Measurements from ENCODE around the gene SUMF2. TPM values are rescaled to one million over a fixed set of nuclear protein-coding genes. Genes with fewer than 3 reads are reported as not detected.
"Not testable (repeated sequence)": the region's sequence is repeated elsewhere in the genome, so short reads cannot be mapped to it uniquely, and the experiment has no call there.

SUMF2 gene
- 215 TPM for polyA plus RNA-seq
- long read RNA-seq, donor 1, transcript SUMF2-208 (9 exons, 2,052 nt): major isoform, 21 of 33 reads
- long read RNA-seq, donor 1, transcript SUMF2-216 (3 exons, 1,195 nt): minor isoform, 5 of 33 reads
- long read RNA-seq, donor 1, partial matches to known transcripts: 0 of 33 reads
- long read RNA-seq, donor 1, other reads (novel, unspliced or antisense): 0 of 33 reads
- long read RNA-seq, donor 2, transcript SUMF2-218 (5 exons, 568 nt): minor isoform, 9 of 86 reads
- long read RNA-seq, donor 2, transcript SUMF2-216 (3 exons, 1,195 nt): minor isoform, 7 of 86 reads
- long read RNA-seq, donor 2, transcript SUMF2-208 (9 exons, 2,052 nt): major isoform, 53 of 86 reads
- long read RNA-seq, donor 2, partial matches to known transcripts: 0 of 86 reads
- long read RNA-seq, donor 2, other reads (novel, unspliced or antisense): 6 of 86 reads
- long read RNA-seq, donor 3, transcript SUMF2-208 (9 exons, 2,052 nt): major isoform, 70 of 95 reads
- long read RNA-seq, donor 3, transcript SUMF2-218 (5 exons, 568 nt): minor isoform, 6 of 95 reads
- long read RNA-seq, donor 3, transcript SUMF2-216 (3 exons, 1,195 nt): minor isoform, 9 of 95 reads
- long read RNA-seq, donor 3, partial matches to known transcripts: 0 of 95 reads
- long read RNA-seq, donor 3, other reads (novel, unspliced or antisense): 0 of 95 reads
- long read RNA-seq, donor 4, transcript SUMF2-208 (9 exons, 2,052 nt): major isoform, 9 of 15 reads
- long read RNA-seq, donor 4, partial matches to known transcripts: 0 of 15 reads
- long read RNA-seq, donor 4, other reads (novel, unspliced or antisense): 0 of 15 reads
- long read RNA-seq, donor 5, transcript SUMF2-208 (9 exons, 2,052 nt): major isoform, 15 of 150 reads
- long read RNA-seq, donor 5, partial matches to known transcripts: 128 of 150 reads
- long read RNA-seq, donor 5, other reads (novel, unspliced or antisense): 0 of 150 reads
- long read RNA-seq, donor 6, transcript SUMF2-218 (5 exons, 568 nt): minor isoform, 7 of 57 reads
- long read RNA-seq, donor 6, transcript SUMF2-216 (3 exons, 1,195 nt): minor isoform, 8 of 57 reads
- long read RNA-seq, donor 6, transcript SUMF2-208 (9 exons, 2,052 nt): major isoform, 32 of 57 reads
- long read RNA-seq, donor 6, partial matches to known transcripts: 0 of 57 reads
- long read RNA-seq, donor 6, other reads (novel, unspliced or antisense): 0 of 57 reads
- long read RNA-seq, donor 7, transcript SUMF2-208 (9 exons, 2,052 nt): major isoform, 9 of 17 reads
- long read RNA-seq, donor 7, partial matches to known transcripts: 0 of 17 reads
- long read RNA-seq, donor 7, other reads (novel, unspliced or antisense): 0 of 17 reads
- long read RNA-seq, donor 8, transcript SUMF2-216 (3 exons, 1,195 nt): minor isoform, 13 of 100 reads
- long read RNA-seq, donor 8, transcript SUMF2-208 (9 exons, 2,052 nt): major isoform, 51 of 100 reads
- long read RNA-seq, donor 8, transcript SUMF2-218 (5 exons, 568 nt): minor isoform, 7 of 100 reads
- long read RNA-seq, donor 8, partial matches to known transcripts: 5 of 100 reads
- long read RNA-seq, donor 8, other reads (novel, unspliced or antisense): 15 of 100 reads
- long read RNA-seq, donor 9, transcript SUMF2-208 (9 exons, 2,052 nt): major isoform, 28 of 148 reads
- long read RNA-seq, donor 9, transcript SUMF2-216 (3 exons, 1,195 nt): minor isoform, 5 of 148 reads
- long read RNA-seq, donor 9, partial matches to known transcripts: 101 of 148 reads
- long read RNA-seq, donor 9, other reads (novel, unspliced or antisense): 5 of 148 reads
- long read RNA-seq, donor 10, transcript SUMF2-208 (9 exons, 2,052 nt): major isoform, 35 of 1,510 reads
- long read RNA-seq, donor 10, transcript SUMF2-216 (3 exons, 1,195 nt): minor isoform, 6 of 1,510 reads
- long read RNA-seq, donor 10, partial matches to known transcripts: 698 of 1,510 reads
- long read RNA-seq, donor 10, other reads (novel, unspliced or antisense): 759 of 1,510 reads
- long read RNA-seq, donor 11, transcript SUMF2-208 (9 exons, 2,052 nt): major isoform, 24 of 989 reads
- long read RNA-seq, donor 11, partial matches to known transcripts: 102 of 989 reads
- long read RNA-seq, donor 11, other reads (novel, unspliced or antisense): 851 of 989 reads

DNA sequence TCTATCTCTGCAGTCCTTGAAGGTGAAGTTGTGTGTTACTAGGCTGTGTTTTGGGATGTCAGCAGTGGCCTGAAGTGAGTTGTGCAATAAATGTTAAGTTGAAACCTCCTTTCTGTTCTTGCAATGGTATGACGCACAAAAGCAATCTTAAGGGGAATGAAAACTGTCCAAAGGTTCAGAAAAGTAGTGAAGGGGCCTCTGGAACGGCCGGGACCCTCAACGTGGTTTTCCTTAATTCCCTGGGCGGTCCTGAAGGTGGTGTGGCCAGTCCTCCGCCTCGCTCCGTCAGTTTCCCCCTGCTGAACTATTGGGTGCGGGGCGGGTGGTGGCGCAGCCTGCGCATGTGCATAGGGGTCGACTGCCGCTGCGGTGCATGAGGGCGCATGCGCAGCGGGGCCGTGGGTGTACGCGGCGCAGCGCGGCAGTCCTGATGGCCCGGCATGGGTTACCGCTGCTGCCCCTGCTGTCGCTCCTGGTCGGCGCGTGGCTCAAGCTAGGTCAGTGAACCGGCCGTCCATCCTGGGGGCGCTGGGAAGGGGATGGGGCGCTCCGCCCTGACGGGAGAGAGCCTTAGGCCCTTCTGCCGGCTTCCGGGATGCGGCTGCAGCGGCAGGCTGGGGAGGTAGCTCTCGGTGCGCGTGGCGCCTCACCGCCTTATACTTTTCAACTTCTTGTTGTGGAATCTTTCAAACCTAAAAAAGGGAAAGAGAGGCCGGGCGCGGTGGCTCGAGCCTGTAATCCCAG, at the start of gene SUMF2:
TSS of gene SUMF2 (plus strand) at position 405 of the 744 bp plus-strand sequence. CDS start at position 431, 26 bp downstream.
- H3K27ac ChIP-seq (ENCODE audit: low read length): peak within 1 kb of the TSS; percentile 89
- H3K4me3 ChIP-seq (ENCODE audit: low read length): peak within 1 kb of the TSS; percentile 66
- 14% methylated on average over 1 of the region's 49 CpGs for WGBS (ENCODE audit: insufficient coverage, low lambda C conversion rate)
- no peaks in the 10 kb centered on the region for H3K9me3 ChIP-seq (ENCODE audit: control insufficient read depth, low read depth, low read length)
- DNase-seq: peak; percentile 92 to 94
- H3K4me1 ChIP-seq (ENCODE audit: control insufficient read depth, insufficient read depth, low read length): peaks cover 13% of the 10 kb centered on the region
- H3K27me3 ChIP-seq (ENCODE audit: control insufficient read depth, insufficient read depth, low read length): no peaks in the 10 kb centered on the region
- peaks cover 44% of the 10 kb centered on the region for H3K36me3 ChIP-seq (ENCODE audit: control insufficient read depth, insufficient read depth, low read length)

- WGBS (ENCODE audit: insufficient coverage, low lambda C conversion rate): no CpG with 5 or more reads among the region's 3 CpGs
- not testable (repeated sequence) for H3K9me3 ChIP-seq (ENCODE audit: control insufficient read depth, low read depth, low read length); H3K4me3 ChIP-seq (ENCODE audit: low read length); H3K27me3 ChIP-seq (ENCODE audit: control insufficient read depth, insufficient read depth, low read length); DNase-seq
- peaks cover 15% of the 10 kb centered on the region for H3K4me1 ChIP-seq (ENCODE audit: control insufficient read depth, insufficient read depth, low read length)
- H3K36me3 ChIP-seq (ENCODE audit: control insufficient read depth, insufficient read depth, low read length): peaks cover 68% of the 10 kb centered on the region
- H3K27ac ChIP-seq (ENCODE audit: low read length): peak overlapping the region; percentile 44
Measured at GRCh38 chr7:56017015-56017414, 47.1 kb upstream of the SUMF2 start.

- no peak overlapping the region for H3K4me3 ChIP-seq (ENCODE audit: low read length)
- H3K4me1 ChIP-seq (ENCODE audit: control insufficient read depth, insufficient read depth, low read length): peaks cover 15% of the 10 kb centered on the region
- WGBS (ENCODE audit: insufficient coverage, low lambda C conversion rate): no CpG with 5 or more reads among the region's 9 CpGs
- H3K9me3 ChIP-seq (ENCODE audit: control insufficient read depth, low read depth, low read length): no peaks in the 10 kb centered on the region
- H3K27ac ChIP-seq (ENCODE audit: low read length): peak overlapping the region; percentile 70
- no peak for DNase-seq
- peaks cover 64% of the 10 kb centered on the region for H3K36me3 ChIP-seq (ENCODE audit: control insufficient read depth, insufficient read depth, low read length)
- no peaks in the 10 kb centered on the region for H3K27me3 ChIP-seq (ENCODE audit: control insufficient read depth, insufficient read depth, low read length)
Measured at GRCh38 chr7:56019501-56019900, 44.6 kb upstream of the SUMF2 start.

GRCh38 chr7:56023500-56023899, 40.6 kb upstream of the SUMF2 start:
- Histone ChIP-seq H3K4me3 (ENCODE audit: low read length) (no peak overlapping the region), H3K4me1 (ENCODE audit: control insufficient read depth, insufficient read depth, low read length) (peaks cover 25% of the 10 kb centered on the region), H3K9me3 (ENCODE audit: control insufficient read depth, low read depth, low read length) (no peaks in the 10 kb centered on the region), H3K27ac (ENCODE audit: low read length) (no peak overlapping the region), H3K27me3 (ENCODE audit: control insufficient read depth, insufficient read depth, low read length) (no peaks in the 10 kb centered on the region), H3K36me3 (ENCODE audit: control insufficient read depth, insufficient read depth, low read length) (peaks cover 72% of the 10 kb centered on the region)
- no peak for DNase-seq

DNA sequence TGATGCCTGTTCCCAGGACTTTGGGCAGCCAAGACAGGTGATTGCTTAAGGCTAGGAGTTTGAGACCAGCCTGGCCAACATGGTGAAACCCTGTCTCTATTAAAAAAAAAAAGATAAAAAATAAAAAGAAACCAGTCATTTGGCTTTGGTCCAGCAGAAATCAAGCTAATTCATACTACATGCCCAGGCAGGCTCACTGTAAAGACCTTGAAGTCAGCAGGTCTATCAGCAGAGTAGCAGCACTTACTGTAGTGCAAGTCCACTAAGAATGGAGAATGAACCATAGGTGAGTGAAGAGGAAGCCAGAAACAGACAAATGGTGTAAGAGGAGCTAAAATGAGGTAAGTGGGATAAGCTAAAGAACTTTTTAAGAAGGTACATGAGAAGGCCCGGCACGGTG, 37.5 kb upstream of the SUMF2 start:
- no peaks in the 10 kb centered on the region for H3K9me3 ChIP-seq (ENCODE audit: control insufficient read depth, low read depth, low read length)
- H3K27ac ChIP-seq (ENCODE audit: low read length): peak overlapping the region; percentile 16
- no peak overlapping the region for H3K4me3 ChIP-seq (ENCODE audit: low read length)
- no CpG with 5 or more reads among the region's 2 CpGs for WGBS (ENCODE audit: insufficient coverage, low lambda C conversion rate)
- peaks cover 34% of the 10 kb centered on the region for H3K4me1 ChIP-seq (ENCODE audit: control insufficient read depth, insufficient read depth, low read length)
- no peak for DNase-seq
- no peaks in the 10 kb centered on the region for H3K27me3 ChIP-seq (ENCODE audit: control insufficient read depth, insufficient read depth, low read length)
- peaks cover 57% of the 10 kb centered on the region for H3K36me3 ChIP-seq (ENCODE audit: control insufficient read depth, insufficient read depth, low read length)

- Histone ChIP-seq H3K4me3 (ENCODE audit: low read length) (no peak overlapping the region), H3K27ac (ENCODE audit: low read length) (peak overlapping the region; percentile 95), H3K27me3 (ENCODE audit: control insufficient read depth, insufficient read depth, low read length) (no peaks in the 10 kb centered on the region), H3K9me3 (ENCODE audit: control insufficient read depth, low read depth, low read length) (no peaks in the 10 kb centered on the region), H3K4me1 (ENCODE audit: control insufficient read depth, insufficient read depth, low read length) (peaks cover 34% of the 10 kb centered on the region), H3K36me3 (ENCODE audit: control insufficient read depth, insufficient read depth, low read length) (peaks cover 51% of the 10 kb centered on the region)
- no CpG with 5 or more reads among the region's 9 CpGs for WGBS (ENCODE audit: insufficient coverage, low lambda C conversion rate)
- DNase-seq: peak; percentile 76 to 90
Measured at GRCh38 chr7:56028942-56029630, 35.0 kb upstream of the SUMF2 start.

GRCh38 chr7:56030340-56030739, 33.7 kb upstream of the SUMF2 start:
- no peak for DNase-seq
- Histone ChIP-seq H3K27me3 (ENCODE audit: control insufficient read depth, insufficient read depth, low read length) (no peaks in the 10 kb centered on the region), H3K27ac (ENCODE audit: low read length) (peak overlapping the region; percentile 95), H3K36me3 (ENCODE audit: control insufficient read depth, insufficient read depth, low read length) (peaks cover 46% of the 10 kb centered on the region), H3K4me1 (ENCODE audit: control insufficient read depth, insufficient read depth, low read length) (peaks cover 34% of the 10 kb centered on the region), H3K9me3 (ENCODE audit: control insufficient read depth, low read depth, low read length) (no peaks in the 10 kb centered on the region), H3K4me3 (ENCODE audit: low read length) (no peak overlapping the region)
- WGBS (ENCODE audit: insufficient coverage, low lambda C conversion rate): no CpG with 5 or more reads among the region's 8 CpGs

DNA sequence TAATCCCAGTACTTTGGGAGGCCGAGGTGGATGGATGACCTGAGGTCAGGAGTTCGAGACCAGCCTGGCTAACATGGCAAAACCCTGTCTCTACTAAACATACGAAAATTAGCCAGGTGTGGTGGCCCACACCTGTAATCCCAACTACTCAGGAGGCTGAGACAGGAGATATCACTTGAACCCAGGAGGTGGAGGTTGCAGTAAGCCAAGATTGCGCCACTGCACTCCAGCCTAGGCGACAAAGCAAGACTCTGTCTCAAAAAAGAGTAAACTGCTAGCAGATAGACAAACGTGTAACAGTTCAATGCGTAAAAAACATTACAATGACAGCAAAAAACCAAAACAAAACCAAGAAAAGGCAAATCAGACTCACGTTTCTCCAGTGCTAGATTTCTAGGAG, 32.5 kb upstream of the SUMF2 start:
- H3K27me3 ChIP-seq (ENCODE audit: control insufficient read depth, insufficient read depth, low read length); H3K9me3 ChIP-seq (ENCODE audit: control insufficient read depth, low read depth, low read length); DNase-seq: not testable (repeated sequence)
- peaks cover 35% of the 10 kb centered on the region for H3K36me3 ChIP-seq (ENCODE audit: control insufficient read depth, insufficient read depth, low read length)
- H3K27ac ChIP-seq (ENCODE audit: low read length): peak overlapping the region; percentile 70
- no CpG with 5 or more reads among the region's 8 CpGs for WGBS (ENCODE audit: insufficient coverage, low lambda C conversion rate)
- H3K4me1 ChIP-seq (ENCODE audit: control insufficient read depth, insufficient read depth, low read length): peaks cover 31% of the 10 kb centered on the region
- H3K4me3 ChIP-seq (ENCODE audit: low read length): peak overlapping the region; percentile 58
